ELF-1 (cell line): Measurements from ENCODE around the gene STARD10.
"Not testable (repeated sequence)": the region's sequence is repeated elsewhere in the genome, so short reads cannot be mapped to it uniquely, and the experiment has no call there.

ENCODE experiments used
- DNase-seq: peaks from one replicate; pipeline ENCODE4 v3.0.0-alpha.2; 2016; ENCODE audit warnings: low read depth, low spot score

Gene STARD10

GRCh38 chr11:72807792-72808191 is 13.9 kb upstream of the STARD10 start:
- no peak for DNase-seq

GRCh38 chr11:72807021-72807693 is 13.3 kb upstream of the STARD10 start:
- DNase-seq: no peak

GRCh38 chr11:72806378-72806777 is 12.5 kb upstream of the STARD10 start:
- not testable (repeated sequence) for DNase-seq

- DNase-seq: no peak
Measured at GRCh38 chr11:72805216-72805615, 11.4 kb upstream of the STARD10 start.

- no peak for DNase-seq
Measured at GRCh38 chr11:72802822-72803221, 9.0 kb upstream of the STARD10 start.

GRCh38 chr11:72799441-72799840 is 5.6 kb upstream of the STARD10 start:
- no peak for DNase-seq

GRCh38 chr11:72798361-72798760 is 4.5 kb upstream of the STARD10 start:
- DNase-seq: peak; percentile 50

GRCh38 chr11:72793076-72793424 is 797 bp downstream of the STARD10 start:
- DNase-seq: no peak

- no peak for DNase-seq
Measured at GRCh38 chr11:72792437-72793021, 1.3 kb downstream of the STARD10 start.

GRCh38 chr11:72791228-72791627 is 2.6 kb downstream of the STARD10 start:
- DNase-seq: not testable (repeated sequence)

- peak; percentile 23 for DNase-seq
Measured at GRCh38 chr11:72789493-72790131, 4.2 kb downstream of the STARD10 start.

- no peak for DNase-seq
Measured at GRCh38 chr11:72788241-72788640, 5.6 kb downstream of the STARD10 start.

GRCh38 chr11:72787216-72788104 is 6.4 kb downstream of the STARD10 start:
- DNase-seq: peak; percentile 94

GRCh38 chr11:72786305-72787215 is 7.3 kb downstream of the STARD10 start:
- no peak for DNase-seq

- no peak for DNase-seq
Measured at GRCh38 chr11:72784662-72785061, 9.2 kb downstream of the STARD10 start.

GRCh38 chr11:72783144-72783905 is 10.5 kb downstream of the STARD10 start:
- no peak for DNase-seq

- no peak for DNase-seq
Measured at GRCh38 chr11:72782081-72782920, 11.5 kb downstream of the STARD10 start.

GRCh38 chr11:72781313-72782080 is 12.3 kb downstream of the STARD10 start:
- DNase-seq: no peak

- peak; percentile 47 for DNase-seq
Measured at GRCh38 chr11:72781063-72781312, 12.9 kb downstream of the STARD10 start.
